Stimulated activated CD4-positive, alpha-beta T cell treated with anti-CD3 and anti-CD28 coated beads, TNF-alpha, amount 100 ng/mL, for 48 hours (primary cell): Measurements from ENCODE around the gene PRSS58.

Experiments
- DNase-seq, 3 donors: peaks; one replicate each; pipeline ENCODE4 v3.0.0-alpha.2; 2020; ENCODE audit warnings: low read depth in 3 of 3

PRSS58 gene

GRCh38 chr7:142257958-142258357 lies at the start of gene PRSS58:
Gene PRSS58 (minus strand): TSS chr7:142258058. CDS start chr7:142257707, 351 bp downstream.
- no peak for DNase-seq

GRCh38 chr7:142307246-142307900 lies 49.5 kb upstream of the PRSS58 start:
- no peak for DNase-seq

- no peak for DNase-seq
These were observed 45.8 kb upstream of the PRSS58 start for GRCh38 chr7:142303650-142304049.

- DNase-seq = no peak
These were observed 44.2 kb upstream of the PRSS58 start for GRCh38 chr7:142301923-142302550.

- DNase-seq = no peak
These were observed 43.4 kb upstream of the PRSS58 start for GRCh38 chr7:142301299-142301698.

GRCh38 chr7:142300689-142301088 lies 42.8 kb upstream of the PRSS58 start:
- peak in 2 of 3 donors; percentile 23 to 27 for DNase-seq

GRCh38 chr7:142299237-142299781 lies 41.5 kb upstream of the PRSS58 start:
- no peak for DNase-seq

GRCh38 chr7:142298627-142299026 lies 40.8 kb upstream of the PRSS58 start:
- DNase-seq = no peak

GRCh38 chr7:142298009-142298408 lies 40.2 kb upstream of the PRSS58 start:
- DNase-seq = no peak

GRCh38 chr7:142280263-142280662 lies 22.4 kb upstream of the PRSS58 start:
- no peak for DNase-seq

GRCh38 chr7:142279601-142280000 lies 21.7 kb upstream of the PRSS58 start:
- no peak for DNase-seq

GRCh38 chr7:142275028-142275427 lies 17.2 kb upstream of the PRSS58 start:
- DNase-seq = no peak

GRCh38 chr7:142272841-142273240 lies 15.0 kb upstream of the PRSS58 start:
- no peak for DNase-seq

GRCh38 chr7:142263598-142264380 lies 5.9 kb upstream of the PRSS58 start:
- DNase-seq = no peak

GRCh38 chr7:142250705-142251104 lies 7.2 kb downstream of the PRSS58 start:
- DNase-seq = no peak

GRCh38 chr7:142249918-142250317 lies 7.9 kb downstream of the PRSS58 start:
- no peak for DNase-seq

- DNase-seq = no peak
These were observed 9.4 kb downstream of the PRSS58 start for GRCh38 chr7:142248166-142249160.

GRCh38 chr7:142243823-142244222 lies 14.0 kb downstream of the PRSS58 start:
- no peak for DNase-seq

- no peak for DNase-seq
These were observed 17.3 kb downstream of the PRSS58 start for GRCh38 chr7:142240546-142240945.

- no peak for DNase-seq
These were observed 26.1 kb downstream of the PRSS58 start for GRCh38 chr7:142231716-142232115.

- no peak for DNase-seq
These were observed 29.2 kb downstream of the PRSS58 start for GRCh38 chr7:142228537-142229104.
